ENCODE measurements around the gene LPCAT1.

- TF ChIP-seq YY1 (IDR thresholded peaks at IDR 0.05; ENCODE audit: insufficient read depth, insufficient read length) (no peak), ZNF274 (IDR thresholded peaks at IDR 0.05; ENCODE audit: low read depth, low read length) (no peak)
Measured at GRCh38 chr5:1423901-1424603, 99.7 kb downstream of the LPCAT1 start.
